Measurements from ENCODE around the gene SUN2. TPM values are rescaled to one million over a fixed set of nuclear protein-coding genes. Genes with fewer than 3 reads are reported as not detected.
A peak's percentile ranks its signal among the peaks of the same experiment; 100 is the strongest.

Gene SUN2
- total and polyA plus RNA-seq, 2 experiments from 2014 or later: 28.0 to 105 TPM

DNA sequence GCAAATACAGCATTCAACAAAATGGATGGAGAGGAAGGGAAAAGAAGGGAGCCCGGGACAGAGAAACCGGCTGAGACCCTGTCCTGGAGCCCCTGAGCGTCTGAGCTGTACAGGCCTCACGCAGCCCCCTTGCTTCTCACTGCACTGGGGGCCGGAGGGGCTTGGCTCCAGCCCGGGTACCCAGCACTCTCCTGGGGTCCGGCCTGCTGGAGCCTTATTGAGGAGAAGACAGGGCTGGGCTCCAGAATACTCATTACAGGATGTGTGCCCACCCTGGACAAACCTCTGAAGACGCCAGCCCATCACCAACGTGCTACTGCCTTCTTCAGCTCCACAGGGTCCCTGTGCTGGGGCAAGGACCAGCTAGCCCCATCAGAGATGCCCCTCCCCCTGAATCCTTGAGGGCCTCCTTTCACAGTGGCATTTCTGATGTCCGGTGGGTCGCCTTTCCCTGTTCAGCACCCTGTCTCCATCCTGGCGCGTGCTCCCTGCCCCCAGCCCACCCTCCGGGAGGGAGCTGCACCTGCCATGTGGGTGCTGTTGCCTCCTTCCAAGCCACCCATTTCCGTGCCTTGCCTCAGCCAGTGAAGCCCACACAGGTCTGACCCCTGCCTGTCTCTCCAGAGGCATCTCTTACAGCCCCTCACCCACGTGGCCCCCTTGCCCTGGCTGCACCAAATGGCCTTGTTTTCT, 14.6 kb upstream of the SUN2 start:
- DNase-seq (ENCODE audit: low read depth in 1 of 2, low spot score in 1 of 2): no peak
- TF ChIP-seq, protein P1, sequence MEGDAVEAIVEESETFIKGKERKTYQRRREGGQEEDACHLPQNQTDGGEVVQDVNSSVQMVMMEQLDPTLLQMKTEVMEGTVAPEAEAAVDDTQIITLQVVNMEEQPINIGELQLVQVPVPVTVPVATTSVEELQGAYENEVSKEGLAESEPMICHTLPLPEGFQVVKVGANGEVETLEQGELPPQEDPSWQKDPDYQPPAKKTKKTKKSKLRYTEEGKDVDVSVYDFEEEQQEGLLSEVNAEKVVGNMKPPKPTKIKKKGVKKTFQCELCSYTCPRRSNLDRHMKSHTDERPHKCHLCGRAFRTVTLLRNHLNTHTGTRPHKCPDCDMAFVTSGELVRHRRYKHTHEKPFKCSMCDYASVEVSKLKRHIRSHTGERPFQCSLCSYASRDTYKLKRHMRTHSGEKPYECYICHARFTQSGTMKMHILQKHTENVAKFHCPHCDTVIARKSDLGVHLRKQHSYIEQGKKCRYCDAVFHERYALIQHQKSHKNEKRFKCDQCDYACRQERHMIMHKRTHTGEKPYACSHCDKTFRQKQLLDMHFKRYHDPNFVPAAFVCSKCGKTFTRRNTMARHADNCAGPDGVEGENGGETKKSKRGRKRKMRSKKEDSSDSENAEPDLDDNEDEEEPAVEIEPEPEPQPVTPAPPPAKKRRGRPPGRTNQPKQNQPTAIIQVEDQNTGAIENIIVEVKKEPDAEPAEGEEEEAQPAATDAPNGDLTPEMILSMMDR (IDR thresholded peaks at IDR 0.05; ENCODE audit: low read depth, low read length): no peak
- H3K4me1 ChIP-seq (ENCODE audit: low read depth): no peaks in the 10 kb centered on the region

DNA sequence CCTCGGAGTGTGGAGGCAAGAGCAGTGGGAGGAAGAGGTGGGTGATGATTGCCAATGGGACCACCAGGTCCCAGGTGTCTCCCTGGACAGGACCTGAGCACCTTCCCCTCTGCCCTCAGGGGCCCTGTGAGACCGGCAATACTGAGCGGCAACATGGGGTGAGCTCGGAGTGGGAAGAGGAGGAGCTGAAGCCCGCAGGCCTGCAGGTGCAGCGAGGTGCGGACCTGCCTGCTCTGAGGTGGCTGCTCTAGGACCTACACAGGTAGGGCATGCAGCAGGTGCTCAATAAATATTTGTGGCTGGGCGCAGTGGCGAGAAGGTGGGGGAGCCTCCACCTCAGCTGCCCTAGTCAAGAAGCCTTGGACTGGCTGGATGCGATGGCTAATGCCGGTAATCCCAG, 12.2 kb upstream of the SUN2 start:
- no peaks in the 10 kb centered on the region for H3K36me3 ChIP-seq
- no peak overlapping the region for H3K4me3 ChIP-seq
- DNase-seq (ENCODE audit: low read depth in 1 of 2, low spot score in 1 of 2): no peak
- H3K9me3 ChIP-seq (ENCODE audit: low read depth): no peaks in the 10 kb centered on the region
- TF ChIP-seq, protein P1 (IDR thresholded peaks at IDR 0.05; ENCODE audit: low read depth, low read length): no peak
- H3K27ac ChIP-seq: no peak overlapping the region
- H3K27me3 ChIP-seq: no peaks in the 10 kb centered on the region
- no peaks in the 10 kb centered on the region for H3K4me1 ChIP-seq (ENCODE audit: low read depth)

More for the DNA sequence above, 14.6 kb upstream of the SUN2 start:
- Histone ChIP-seq H3K9me3 (ENCODE audit: low read depth) (no peaks in the 10 kb centered on the region), H3K4me3 (no peak overlapping the region), H3K27me3 (no peaks in the 10 kb centered on the region), H3K36me3 (no peaks in the 10 kb centered on the region), H3K27ac (no peak overlapping the region)

DNA sequence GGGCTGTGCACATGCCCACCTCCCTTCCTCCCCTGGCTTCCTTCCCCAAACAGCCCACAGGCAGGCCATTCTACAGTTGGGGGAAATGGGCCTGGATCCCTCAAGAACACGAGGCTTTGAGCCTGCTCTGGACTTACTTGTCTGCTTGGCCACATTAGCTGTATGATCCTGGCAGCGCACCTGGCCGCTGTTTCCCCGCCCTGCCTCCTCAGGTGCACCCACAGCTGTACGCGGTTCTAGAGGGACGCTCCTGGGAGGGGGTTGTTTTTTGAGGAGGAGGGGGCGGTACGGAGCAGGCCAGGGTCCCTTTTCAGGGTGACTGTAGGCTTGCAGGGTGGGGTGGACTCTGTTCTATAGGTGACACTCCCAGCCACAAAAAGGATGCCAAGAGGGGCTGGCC, 11.5 kb upstream of the SUN2 start:
- H3K9me3 ChIP-seq (ENCODE audit: low read depth): no peaks in the 10 kb centered on the region
- H3K4me1 ChIP-seq (ENCODE audit: low read depth): no peaks in the 10 kb centered on the region
- H3K27ac ChIP-seq: no peak overlapping the region
- H3K4me3 ChIP-seq: no peak overlapping the region
- TF ChIP-seq, protein P1 (IDR thresholded peaks at IDR 0.05; ENCODE audit: low read depth, low read length): no peak
- no peaks in the 10 kb centered on the region for H3K27me3 ChIP-seq
- no peak for DNase-seq (ENCODE audit: low read depth in 1 of 2, low spot score in 1 of 2)
- no peaks in the 10 kb centered on the region for H3K36me3 ChIP-seq

DNA sequence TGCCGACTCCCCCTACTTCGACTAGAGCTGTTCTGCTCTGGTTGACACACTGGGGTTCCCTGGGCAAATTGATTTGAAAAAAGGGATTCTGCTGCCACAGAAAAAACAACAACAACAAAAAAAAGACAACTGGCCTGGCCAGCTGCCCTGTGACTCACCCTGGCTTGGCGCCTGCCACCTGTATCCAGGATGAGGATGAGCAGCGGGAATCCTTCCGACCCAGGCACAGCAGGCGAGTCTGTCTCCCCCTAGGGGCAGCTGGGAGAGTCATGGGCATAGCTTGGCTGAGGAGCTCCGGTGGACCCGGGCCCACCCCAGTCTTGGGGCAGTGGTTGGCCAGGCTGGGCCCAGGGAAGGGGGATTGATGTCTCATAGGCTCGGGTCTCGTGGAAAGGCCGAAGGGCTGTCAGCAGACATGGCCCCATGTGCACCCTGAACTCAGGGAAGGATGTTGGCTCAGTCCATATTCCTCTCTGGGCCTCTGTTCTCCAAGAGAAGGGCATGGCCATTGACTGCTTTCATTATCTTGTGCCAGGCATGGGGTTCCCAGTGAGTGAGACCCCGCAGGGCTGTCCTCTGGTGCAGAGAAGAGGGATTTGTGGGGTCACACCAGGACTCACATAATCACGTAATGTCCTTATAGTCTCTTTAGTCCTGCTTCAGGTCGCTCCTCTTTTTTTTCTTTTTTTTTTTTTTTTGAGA, 10.4 kb upstream of the SUN2 start:
- TF ChIP-seq, protein P1 (IDR thresholded peaks at IDR 0.05; ENCODE audit: low read depth, low read length): peak; percentile 95
- no peaks in the 10 kb centered on the region for H3K4me1 ChIP-seq (ENCODE audit: low read depth)

DNA sequence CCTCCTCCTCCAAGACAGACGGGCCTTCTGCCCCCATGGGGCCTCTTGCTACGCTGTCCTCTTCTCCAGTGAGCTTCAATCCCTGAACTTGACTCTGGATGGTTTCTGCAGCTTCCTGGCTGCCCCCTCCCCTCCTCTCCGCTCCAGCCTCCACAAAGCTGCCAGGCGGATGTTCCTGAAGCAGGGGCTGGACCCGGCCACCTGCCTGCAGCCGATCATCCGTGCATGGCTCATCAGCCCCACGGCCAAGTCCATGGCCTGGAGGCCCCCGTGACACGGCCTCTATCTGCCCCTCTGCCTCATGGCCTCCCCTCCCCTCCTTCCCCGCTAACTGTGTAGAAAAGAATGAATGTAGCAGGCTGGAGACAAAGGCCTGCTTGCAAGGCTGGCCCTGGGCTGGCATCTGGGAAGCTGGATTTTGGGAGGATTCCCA, 6.8 kb upstream of the SUN2 start:
- Histone ChIP-seq H3K27me3 (no peaks in the 10 kb centered on the region), H3K36me3 (no peaks in the 10 kb centered on the region), H3K4me1 (ENCODE audit: low read depth) (no peaks in the 10 kb centered on the region), H3K4me3 (no peak overlapping the region), H3K9me3 (ENCODE audit: low read depth) (no peaks in the 10 kb centered on the region), H3K27ac (no peak overlapping the region)
- DNase-seq (ENCODE audit: low read depth in 1 of 2, low spot score in 1 of 2): no peak
- TF ChIP-seq, protein P1 (IDR thresholded peaks at IDR 0.05; ENCODE audit: low read depth, low read length): no peak

More for the DNA sequence above, 10.4 kb upstream of the SUN2 start:
- H3K27ac ChIP-seq: no peak overlapping the region
- H3K27me3 ChIP-seq: no peaks in the 10 kb centered on the region
- no peaks in the 10 kb centered on the region for H3K9me3 ChIP-seq (ENCODE audit: low read depth)
- H3K4me3 ChIP-seq: no peak overlapping the region
- peak; percentile 65 to 73 for DNase-seq (ENCODE audit: low read depth in 1 of 2, low spot score in 1 of 2)
- no peaks in the 10 kb centered on the region for H3K36me3 ChIP-seq

All from cardiac muscle cell (in vitro differentiated cells and primary cell).